ENCODE data around the gene COPS6.

The COPS6 gene

DNA sequence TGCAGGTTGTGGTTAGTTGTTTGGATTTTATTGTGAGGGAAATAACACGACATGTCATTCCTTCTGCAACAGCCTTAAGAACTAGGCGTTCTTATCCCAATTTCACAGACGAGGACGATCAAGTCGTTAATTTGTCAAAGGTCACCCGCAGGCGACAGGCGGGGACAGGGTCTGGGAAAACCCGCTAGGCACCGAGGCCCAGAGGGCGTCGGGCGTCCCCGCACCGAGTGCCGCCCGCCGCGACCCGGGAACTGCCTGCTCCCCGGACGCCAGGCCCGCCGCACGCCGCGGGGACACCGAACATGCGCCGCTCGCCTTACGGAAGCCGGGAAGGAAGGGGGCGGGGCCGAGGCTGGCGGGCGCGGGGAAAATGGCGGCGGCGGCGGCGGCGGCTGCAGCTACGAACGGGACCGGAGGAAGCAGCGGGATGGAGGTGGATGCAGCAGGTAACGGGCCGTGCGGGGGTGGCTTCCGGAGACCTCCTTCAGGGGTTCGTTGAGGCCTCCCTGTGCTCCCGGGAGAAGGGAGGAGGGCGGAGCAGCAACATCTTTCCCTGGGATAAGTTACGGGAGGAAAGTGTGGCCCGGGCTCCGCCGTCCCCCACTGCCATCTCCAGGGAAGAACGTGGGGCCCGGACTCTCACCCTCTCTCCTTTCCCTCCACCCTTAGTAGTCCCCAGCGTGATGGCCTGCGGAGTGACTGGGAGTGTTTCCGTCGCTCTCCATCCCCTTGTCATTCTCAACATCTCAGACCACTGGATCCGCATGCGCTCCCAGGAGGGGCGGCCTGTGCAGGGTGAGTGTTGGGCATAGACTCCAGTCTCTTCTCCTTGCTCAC is at the start of gene COPS6:
TSS of gene COPS6 (plus strand) at position 349 of the 837 bp plus-strand sequence. CDS start at position 371, 22 bp downstream.
- DNase-seq, result peak; percentile 77

DNA sequence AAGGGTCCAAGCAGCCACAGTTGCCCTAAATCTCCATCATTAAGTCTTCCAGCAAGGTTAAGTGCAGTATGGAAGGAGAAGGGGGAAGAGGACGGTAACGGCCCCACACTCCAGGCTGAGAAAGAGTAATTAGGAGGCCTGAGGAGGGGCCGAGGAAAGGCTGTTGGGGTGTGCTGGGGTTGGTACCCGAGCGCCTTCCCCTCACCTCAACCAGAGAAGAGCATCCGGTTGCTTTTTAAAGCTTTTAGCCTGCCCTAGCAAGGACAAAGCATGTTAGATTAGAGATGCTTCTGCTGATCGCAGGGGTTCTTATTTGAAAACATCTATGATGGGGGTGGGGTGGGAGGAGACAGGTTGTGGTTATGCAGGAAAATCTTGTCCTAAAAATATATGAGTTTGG is 48.2 kb upstream of the COPS6 start:
- DNase-seq, result no peak

- DNase-seq, result peak; percentile 22
Observed at GRCh38 chr7:100044718-100045117, 44.1 kb upstream of the COPS6 start.

DNA sequence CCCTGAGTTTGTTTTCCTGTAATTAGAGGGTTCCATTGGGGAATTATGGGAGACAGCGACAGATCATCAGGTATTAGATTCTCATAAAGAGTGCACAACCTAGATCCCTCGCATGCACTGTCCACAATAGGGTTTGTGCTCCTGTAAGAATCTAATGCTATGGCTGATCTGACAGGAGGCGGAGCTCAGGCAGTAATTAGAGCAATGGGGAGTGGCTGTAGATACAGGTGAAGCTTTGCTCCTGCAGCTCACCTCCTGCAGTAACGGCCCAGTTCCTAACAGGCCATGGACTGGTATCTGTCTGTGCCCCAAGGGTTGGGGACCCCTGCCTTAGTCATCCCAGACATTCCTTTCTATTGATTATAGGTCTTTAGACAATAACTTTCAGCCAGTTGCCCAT is 40.1 kb upstream of the COPS6 start:
- no peak for DNase-seq

DNA sequence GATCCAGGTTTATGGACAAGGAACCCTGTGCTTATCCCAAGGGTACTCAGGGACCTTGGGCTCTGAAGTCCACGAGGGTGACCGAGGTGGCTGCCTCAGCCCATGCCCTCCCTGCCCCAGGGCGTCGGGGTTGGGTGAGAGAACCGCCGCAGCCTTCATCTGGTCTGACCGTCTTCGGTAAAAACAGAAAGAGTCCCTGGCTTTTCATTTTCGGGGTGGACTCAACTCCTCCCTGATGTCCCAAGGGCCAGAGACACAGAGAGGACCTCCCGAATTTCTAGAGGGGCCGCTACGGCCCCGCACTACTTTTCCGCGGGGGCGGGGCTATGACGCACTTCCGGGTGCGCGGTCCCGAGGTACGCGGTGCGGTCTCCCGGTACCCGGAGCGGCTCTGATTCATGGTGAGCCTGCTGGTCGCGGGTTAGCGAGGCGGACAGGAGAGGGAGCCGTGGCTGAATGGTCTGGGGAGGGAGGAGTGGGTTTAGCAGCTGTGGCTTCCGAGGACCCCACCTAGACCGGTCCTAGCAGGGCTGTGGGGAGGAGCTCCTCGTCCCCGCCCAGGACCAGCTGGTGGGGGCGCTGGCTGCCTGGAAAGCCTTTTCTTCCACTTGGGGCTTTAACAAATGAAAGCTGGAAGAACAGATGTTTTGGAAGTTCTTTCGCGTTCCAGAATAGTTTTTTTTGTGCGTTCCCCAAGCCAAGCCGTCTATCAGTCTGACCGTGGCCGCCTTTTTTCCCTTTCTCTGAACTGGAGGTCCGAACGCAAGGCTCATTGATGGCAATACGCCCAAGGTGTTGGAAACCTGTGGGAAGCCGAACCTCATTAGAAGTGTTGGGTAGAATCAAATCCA is 39.1 kb upstream of the COPS6 start, which contains the start of gene ZSCAN21:
TSS of gene ZSCAN21 (plus strand) at position 334 of the 851 bp plus-strand sequence. CDS start 7,233 bp downstream, outside the sequence.
- peak; percentile 82 for DNase-seq

DNA sequence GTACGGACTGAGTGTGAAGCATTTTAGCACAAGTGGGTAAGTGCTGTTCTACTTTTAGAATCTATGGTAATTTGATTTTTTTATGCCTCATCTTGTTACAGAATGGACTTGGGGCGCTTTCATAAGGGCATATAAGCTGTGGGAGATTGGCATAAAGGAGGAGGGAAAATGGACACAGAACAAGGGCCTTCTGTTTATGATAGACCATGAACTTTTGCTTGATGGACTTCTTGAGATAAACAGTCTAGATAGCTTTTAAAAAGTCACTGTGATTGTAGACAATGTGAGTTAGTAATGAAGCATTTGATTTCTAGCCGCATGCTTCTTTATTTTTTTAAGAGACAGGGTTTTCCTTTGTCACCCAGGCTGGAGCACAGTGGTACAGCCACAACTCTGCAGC is 37.2 kb upstream of the COPS6 start:
- no peak for DNase-seq

- DNase-seq, result peak; percentile 2
Observed at GRCh38 chr7:100053215-100053614, 35.6 kb upstream of the COPS6 start.

GRCh38 chr7:100057006-100057405 is 31.8 kb upstream of the COPS6 start:
- DNase-seq, result no peak

GRCh38 chr7:100059251-100059739 is 29.5 kb upstream of the COPS6 start:
- no peak for DNase-seq

DNA sequence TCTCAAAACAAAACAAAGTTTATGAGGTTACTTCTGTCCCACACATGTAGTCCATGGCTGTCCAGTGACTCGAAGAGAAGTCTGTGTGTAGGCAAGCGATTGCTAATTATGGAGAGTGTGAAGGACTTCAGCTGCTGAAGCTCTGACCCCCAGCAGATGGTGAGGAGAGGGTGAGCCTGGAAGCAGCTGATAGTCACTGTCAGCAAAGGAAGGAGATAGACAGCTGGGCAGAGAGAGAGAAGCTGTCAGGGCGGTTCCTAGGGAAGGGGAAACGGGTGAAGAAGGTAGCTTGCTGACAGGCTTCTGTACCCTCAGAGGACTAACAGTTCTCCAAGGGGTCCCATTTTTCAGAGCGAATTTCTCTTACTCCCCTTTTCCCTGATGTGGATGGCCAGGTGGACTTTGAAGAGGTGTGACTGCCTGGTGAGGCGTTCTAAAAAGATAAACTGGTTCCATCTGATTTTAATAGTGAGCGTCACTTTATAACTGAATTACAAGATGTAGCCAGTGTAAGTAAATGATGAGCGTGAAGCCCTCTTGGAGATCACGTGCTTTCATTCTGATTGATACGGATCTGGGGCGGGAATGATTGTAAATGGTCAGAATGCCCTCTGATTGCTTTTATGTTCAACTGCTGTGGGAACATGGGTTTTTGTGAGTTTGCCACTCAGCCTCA is 27.1 kb upstream of the COPS6 start:
- no peak for DNase-seq

DNA sequence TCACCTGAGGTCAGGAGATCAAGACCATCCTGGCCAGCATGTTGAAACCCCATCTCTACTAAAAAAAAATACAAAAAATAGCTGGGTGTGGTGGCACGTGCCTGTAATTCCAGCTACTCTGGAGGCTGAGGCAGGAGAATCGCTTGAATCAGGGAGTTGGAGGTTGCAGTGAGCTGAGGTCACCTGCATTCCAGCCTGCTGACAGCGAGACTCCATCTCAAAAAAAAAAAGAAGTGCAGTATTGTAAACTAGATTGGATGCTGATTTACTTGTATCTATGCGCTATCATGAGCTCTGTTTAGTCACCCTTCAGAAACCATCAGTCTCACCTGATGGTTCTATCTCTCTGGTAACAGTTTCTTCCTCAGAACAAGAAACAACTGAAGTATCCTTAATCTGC is 25.4 kb upstream of the COPS6 start:
- no peak for DNase-seq

DNA sequence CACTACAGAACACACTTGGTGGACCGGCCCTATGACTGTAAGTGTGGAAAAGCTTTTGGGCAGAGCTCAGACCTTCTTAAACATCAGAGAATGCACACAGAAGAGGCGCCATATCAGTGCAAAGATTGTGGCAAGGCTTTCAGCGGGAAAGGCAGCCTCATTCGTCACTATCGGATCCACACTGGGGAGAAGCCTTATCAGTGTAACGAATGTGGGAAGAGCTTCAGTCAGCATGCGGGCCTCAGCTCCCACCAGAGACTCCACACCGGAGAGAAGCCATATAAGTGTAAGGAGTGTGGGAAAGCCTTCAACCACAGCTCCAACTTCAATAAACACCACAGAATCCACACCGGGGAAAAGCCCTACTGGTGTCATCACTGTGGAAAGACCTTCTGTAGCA is 24.6 kb upstream of the COPS6 start:
- no peak for DNase-seq

GRCh38 chr7:100065452-100066186 is 23.1 kb upstream of the COPS6 start:
- no peak for DNase-seq

DNA sequence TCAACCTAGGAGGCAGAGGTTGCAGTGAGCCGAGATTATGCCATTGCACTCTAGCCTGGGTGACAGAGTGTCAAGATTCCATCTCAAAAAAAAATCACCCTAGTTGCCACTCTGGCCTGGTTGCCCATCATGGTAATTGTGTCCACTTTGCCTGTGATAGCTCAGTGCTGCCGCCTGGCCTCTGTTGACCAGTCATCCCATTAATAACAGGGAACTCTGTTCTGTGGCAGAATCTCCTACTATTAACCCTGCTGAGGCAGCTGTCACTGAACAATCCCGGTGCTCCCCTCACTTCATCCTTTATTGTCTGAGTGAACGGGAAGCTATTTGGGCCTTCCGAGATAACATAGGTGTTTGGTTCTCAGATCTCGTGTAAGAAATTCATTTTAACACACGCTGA is 21.8 kb upstream of the COPS6 start:
- DNase-seq, result no peak

GRCh38 chr7:100069991-100070390 is 18.8 kb upstream of the COPS6 start:
- no peak for DNase-seq

- DNase-seq, result no peak
Observed at GRCh38 chr7:100071018-100071723, 17.6 kb upstream of the COPS6 start.

GRCh38 chr7:100072462-100072861 is 16.3 kb upstream of the COPS6 start:
- DNase-seq, result no peak

DNA sequence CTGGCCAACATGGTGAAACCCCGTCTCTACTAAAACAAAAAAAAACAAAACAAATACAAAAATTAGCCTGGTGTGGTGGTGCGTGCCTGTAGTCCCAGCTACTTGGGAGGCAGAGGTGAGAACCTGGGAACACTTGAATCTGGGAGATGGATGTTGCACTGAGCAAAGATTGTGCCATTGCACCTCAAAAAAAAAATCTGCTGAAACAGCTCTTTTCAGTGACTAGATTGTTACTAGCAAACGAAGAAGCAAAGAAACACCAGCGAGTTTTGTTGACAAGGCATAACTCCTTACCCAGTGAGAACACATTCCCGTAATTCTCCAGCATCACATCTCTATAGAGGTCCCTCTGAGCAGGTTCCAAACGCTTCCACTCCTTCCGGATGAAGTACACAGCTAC is 13.9 kb upstream of the COPS6 start:
- no peak for DNase-seq

DNA sequence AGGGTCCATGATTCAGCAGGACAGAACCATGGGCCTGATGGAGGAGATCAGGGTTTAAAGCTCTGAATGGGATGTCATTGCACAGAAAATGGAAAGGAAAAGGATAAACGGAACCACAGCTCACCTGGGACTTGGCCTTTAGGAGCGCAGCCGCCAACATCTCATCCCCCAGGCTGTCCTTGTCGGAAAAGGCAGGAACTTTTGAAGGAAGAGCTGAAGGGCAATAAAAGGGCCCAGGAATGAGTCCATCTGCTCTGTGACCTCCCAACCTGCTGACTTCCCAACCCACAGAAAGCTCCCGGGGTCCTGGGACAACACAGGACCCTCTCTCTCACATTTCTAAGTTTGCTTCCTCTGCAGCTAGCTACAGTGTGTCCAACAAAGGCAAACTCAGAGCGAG is 13.4 kb upstream of the COPS6 start:
- DNase-seq, result no peak

GRCh38 chr7:100077205-100077604 is 11.6 kb upstream of the COPS6 start:
- DNase-seq, result no peak

DNA sequence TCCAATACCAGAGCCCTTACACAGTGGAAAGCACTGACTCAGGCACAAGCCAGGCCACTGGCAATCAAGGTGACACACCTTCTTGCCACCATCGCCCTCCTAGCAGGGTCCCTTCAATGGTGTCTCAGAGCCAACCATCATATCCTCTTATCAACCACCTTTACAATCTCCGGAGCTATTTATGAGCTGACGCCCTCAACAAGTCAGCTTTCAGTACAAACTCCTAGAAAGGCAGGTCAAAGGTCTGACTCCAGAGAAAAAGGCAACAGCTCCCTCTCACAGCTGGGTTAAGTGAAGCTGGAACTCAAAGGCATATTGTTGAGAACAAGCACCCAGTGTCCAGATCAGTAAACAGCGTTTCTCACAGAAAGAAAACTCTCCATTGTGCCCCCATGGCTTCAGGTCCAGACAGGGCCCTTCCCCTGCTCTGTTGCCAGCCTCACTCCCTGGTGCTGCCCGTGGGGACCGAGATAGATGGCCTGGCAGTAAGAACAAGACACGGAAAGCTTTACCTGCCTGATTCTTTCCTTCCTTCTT is 9.7 kb upstream of the COPS6 start:
- no peak for DNase-seq
